ENCODE data around the gene APOL3. TPM values are rescaled to one million over a fixed set of nuclear protein-coding genes. Genes with fewer than 3 reads are reported as not detected.
"Not testable (repeated sequence)": the region's sequence is repeated elsewhere in the genome, so short reads cannot be mapped to it uniquely, and the experiment has no call there.

Gene APOL3
- polyA plus RNA-seq, 1 experiment: 4.2 TPM

GRCh38 chr22:36154423-36154945 is 6.1 kb downstream of the APOL3 start:
- no peak for DNase-seq (ENCODE audit: low read depth, low spot score)
- TF ChIP-seq, protein P1, sequence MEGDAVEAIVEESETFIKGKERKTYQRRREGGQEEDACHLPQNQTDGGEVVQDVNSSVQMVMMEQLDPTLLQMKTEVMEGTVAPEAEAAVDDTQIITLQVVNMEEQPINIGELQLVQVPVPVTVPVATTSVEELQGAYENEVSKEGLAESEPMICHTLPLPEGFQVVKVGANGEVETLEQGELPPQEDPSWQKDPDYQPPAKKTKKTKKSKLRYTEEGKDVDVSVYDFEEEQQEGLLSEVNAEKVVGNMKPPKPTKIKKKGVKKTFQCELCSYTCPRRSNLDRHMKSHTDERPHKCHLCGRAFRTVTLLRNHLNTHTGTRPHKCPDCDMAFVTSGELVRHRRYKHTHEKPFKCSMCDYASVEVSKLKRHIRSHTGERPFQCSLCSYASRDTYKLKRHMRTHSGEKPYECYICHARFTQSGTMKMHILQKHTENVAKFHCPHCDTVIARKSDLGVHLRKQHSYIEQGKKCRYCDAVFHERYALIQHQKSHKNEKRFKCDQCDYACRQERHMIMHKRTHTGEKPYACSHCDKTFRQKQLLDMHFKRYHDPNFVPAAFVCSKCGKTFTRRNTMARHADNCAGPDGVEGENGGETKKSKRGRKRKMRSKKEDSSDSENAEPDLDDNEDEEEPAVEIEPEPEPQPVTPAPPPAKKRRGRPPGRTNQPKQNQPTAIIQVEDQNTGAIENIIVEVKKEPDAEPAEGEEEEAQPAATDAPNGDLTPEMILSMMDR (IDR thresholded peaks at IDR 0.05; ENCODE audit: low read depth, low read length): 0 out of 2 replicates have a peak, but pooled peaks have one; percentile 3

DNA sequence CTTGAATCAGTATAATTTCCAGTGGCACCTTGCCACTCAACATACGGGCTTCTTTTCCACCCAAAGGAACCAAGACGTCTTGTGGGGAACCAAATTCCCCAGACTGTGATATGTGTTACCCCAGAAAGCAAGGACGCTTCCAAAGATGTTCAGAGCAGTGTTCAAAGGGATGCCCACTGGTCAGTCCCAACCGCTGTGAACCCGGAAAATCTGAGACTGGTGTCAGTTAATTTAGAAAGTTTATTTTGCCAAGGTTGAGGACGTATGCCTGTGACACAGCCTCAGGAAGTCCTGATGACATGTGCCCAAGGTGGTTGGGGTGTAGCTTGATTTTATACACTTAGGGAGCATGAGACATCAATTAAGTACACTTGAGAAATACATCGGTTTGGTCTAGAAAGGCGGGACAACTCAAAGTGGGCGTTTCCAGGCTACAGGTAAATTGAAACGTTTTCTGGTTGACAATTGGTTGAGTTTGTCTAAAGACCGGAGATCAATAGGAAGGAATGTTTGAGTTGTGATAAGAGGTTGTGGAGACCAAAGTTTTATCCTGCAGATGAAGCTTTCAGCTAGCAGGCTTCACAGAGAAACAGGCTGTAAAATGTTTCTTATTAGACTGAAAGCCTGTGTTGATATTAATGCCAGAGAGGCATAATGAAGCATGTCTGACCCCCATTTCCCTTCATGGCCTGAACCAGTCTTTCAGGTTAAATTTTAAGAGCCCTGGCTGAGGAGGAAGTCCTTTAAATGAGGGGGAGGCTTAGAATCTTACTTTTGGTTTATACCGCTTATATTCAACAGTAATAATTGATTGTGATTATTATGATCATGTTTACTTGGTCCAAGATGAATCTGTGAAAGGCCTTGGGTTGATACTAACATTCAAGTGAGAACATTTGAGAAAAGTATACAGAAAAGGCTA is 6.8 kb downstream of the APOL3 start:
- Histone ChIP-seq H3K27me3 (ENCODE audit: control insufficient read depth, insufficient read depth, low read length) (peaks cover 2% of the 10 kb centered on the region), H3K4me3 (ENCODE audit: low read depth, low read length) (no peak overlapping the region), H3K27ac (ENCODE audit: low read depth, low read length) (no peak overlapping the region), H3K9me3 (ENCODE audit: control insufficient read depth, insufficient read depth, low read length) (no peaks in the 10 kb centered on the region; the same call in 1 of the 2 replicates)
- CTCF ChIA-PET: interaction anchor here (0.7 to 2.2 kb wide), 4 partner anchors 23 to 333 kb away, joined by 3 to 7 read pairs (median 4); partner anchors contain the start of gene APOL2
- DNase-seq (ENCODE audit: low read depth, low spot score): no peak
- POLR2A ChIA-PET: no interaction called here
- TF ChIP-seq, protein P1 (IDR thresholded peaks at IDR 0.05; ENCODE audit: low read depth, low read length): no peak

More at GRCh38 chr22:36154423-36154945, 6.1 kb downstream of the APOL3 start:
- peaks cover 2% of the 10 kb centered on the region for H3K27me3 ChIP-seq (ENCODE audit: control insufficient read depth, insufficient read depth, low read length)
- no peak overlapping the region for H3K27ac ChIP-seq (ENCODE audit: low read depth, low read length)
- CTCF ChIA-PET: no interaction called here
- H3K9me3 ChIP-seq (ENCODE audit: control insufficient read depth, insufficient read depth, low read length): no peaks in the 10 kb centered on the region; the same call in 1 of the 2 replicates
- no peak overlapping the region for H3K4me3 ChIP-seq (ENCODE audit: low read depth, low read length)
- POLR2A ChIA-PET: no interaction called here

DNA sequence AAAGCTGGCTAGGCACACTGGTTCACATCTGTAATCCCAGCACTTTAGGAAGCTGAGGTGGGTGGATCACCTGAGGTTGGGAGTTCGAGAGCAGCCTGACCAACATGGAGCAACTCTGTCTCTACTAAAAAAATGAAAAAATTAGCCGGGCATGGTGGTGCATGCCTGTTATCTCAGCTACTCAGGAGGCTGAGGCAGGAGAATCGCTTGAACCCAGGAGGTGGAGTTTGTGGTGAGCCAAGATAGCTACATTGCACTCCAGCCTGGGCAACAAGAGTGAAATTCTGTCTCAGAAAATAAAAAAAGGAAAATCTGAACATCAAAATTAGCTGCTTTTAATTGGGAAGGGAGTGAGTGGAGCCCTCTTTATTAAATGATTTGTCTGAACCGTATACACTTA is 7.7 kb downstream of the APOL3 start:
- DNase-seq (ENCODE audit: low read depth, low spot score); H3K27ac ChIP-seq (ENCODE audit: low read depth, low read length); H3K9me3 ChIP-seq (ENCODE audit: control insufficient read depth, insufficient read depth, low read length); POLR2A ChIA-PET; H3K4me3 ChIP-seq (ENCODE audit: low read depth, low read length); H3K27me3 ChIP-seq (ENCODE audit: control insufficient read depth, insufficient read depth, low read length): not testable (repeated sequence)
- CTCF ChIA-PET: interaction anchor here (0.7 to 2.2 kb wide), 4 partner anchors 24 to 334 kb away, joined by 3 to 7 read pairs (median 4); partner anchors contain the start of gene APOL2

DNA sequence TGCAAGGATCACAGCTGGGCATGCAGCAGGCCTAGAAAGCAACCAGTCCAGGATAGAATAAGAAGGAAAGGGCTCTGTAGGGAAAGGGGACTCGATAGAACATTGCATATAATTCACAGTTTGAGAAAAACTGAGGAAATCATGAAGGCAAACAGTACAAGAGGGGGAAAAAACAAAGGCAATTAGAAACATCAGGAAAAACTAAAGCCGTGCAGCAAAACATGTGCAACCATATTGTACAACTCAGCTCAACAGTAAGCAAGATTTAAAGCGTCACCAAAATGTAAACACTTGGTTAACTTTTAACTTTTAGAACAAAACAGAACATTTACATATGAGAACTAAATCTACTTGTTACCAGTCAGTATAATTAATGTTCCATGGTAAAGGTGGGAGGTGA is 8.5 kb downstream of the APOL3 start:
- TF ChIP-seq, protein P1 (IDR thresholded peaks at IDR 0.05; ENCODE audit: low read depth, low read length): no peak
- POLR2A ChIA-PET: interaction anchor here (1.2 kb wide), 1 partner anchor 11 kb away, joined by 3 read pairs; no protein-coding TSS in a partner anchor
- H3K27me3 ChIP-seq (ENCODE audit: control insufficient read depth, insufficient read depth, low read length): peaks cover 2% of the 10 kb centered on the region
- no peak overlapping the region for H3K4me3 ChIP-seq (ENCODE audit: low read depth, low read length)
- no peak for DNase-seq (ENCODE audit: low read depth, low spot score)
- no peak overlapping the region for H3K27ac ChIP-seq (ENCODE audit: low read depth, low read length)
- H3K9me3 ChIP-seq (ENCODE audit: control insufficient read depth, insufficient read depth, low read length): no peaks in the 10 kb centered on the region; the same call in 1 of the 2 replicates
- CTCF ChIA-PET: interaction anchor here (0.6 to 2.2 kb wide), 2 partner anchors 112 to 334 kb away, joined by 3 to 7 read pairs; no protein-coding TSS in a partner anchor

- Histone ChIP-seq H3K27ac (ENCODE audit: low read depth, low read length) (no peak overlapping the region), H3K4me3 (ENCODE audit: low read depth, low read length) (no peak overlapping the region), H3K9me3 (ENCODE audit: control insufficient read depth, insufficient read depth, low read length) (no peaks in the 10 kb centered on the region), H3K27me3 (ENCODE audit: control insufficient read depth, insufficient read depth, low read length) (peaks cover 2% of the 10 kb centered on the region)
- POLR2A ChIA-PET: interaction anchor here (1.2 kb wide), 1 partner anchor 12 kb away, joined by 3 read pairs; no protein-coding TSS in a partner anchor
- CTCF ChIA-PET: no interaction called here
- DNase-seq (ENCODE audit: low read depth, low spot score): no peak
- TF ChIP-seq, protein P1 (IDR thresholded peaks at IDR 0.05; ENCODE audit: low read depth, low read length): no peak
These were observed 9.5 kb downstream of the APOL3 start for GRCh38 chr22:36151006-36151595.
